DMS153 (cell line): Measurements from ENCODE around the gene BOLL.
"Not testable (repeated sequence)": the region's sequence is repeated elsewhere in the genome, so short reads cannot be mapped to it uniquely, and the experiment has no call there.

Experiments used
- DNase-seq: peaks from one replicate; lab custom pipeline; 2025; lab: John Stamatoyannopoulos, UW

Gene BOLL

DNA sequence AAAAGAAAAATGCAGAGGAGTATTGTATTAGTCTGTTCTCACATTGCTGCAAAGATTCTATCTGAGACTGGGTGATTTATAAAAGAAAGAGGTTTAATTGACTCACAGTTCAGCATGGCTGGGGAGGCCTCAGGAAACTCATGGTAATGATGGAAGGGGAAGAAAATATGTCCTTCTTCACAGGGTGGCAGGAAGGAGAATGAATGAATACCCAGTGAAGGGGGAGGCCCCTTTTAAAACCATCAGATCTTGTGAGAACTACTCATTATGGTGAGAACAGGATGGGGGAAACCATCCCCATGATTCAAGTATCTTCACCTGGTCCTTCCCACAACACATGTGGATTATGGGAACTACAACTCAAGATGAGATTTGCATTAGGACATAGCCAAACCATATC lies 10.2 kb upstream of the BOLL start:
- DNase-seq = no peak

- DNase-seq = no peak
These were observed 8.3 kb upstream of the BOLL start for GRCh38 chr2:197793456-197793855.

GRCh38 chr2:197786010-197786877 lies 1.1 kb upstream of the BOLL start:
- no peak for DNase-seq

DNA sequence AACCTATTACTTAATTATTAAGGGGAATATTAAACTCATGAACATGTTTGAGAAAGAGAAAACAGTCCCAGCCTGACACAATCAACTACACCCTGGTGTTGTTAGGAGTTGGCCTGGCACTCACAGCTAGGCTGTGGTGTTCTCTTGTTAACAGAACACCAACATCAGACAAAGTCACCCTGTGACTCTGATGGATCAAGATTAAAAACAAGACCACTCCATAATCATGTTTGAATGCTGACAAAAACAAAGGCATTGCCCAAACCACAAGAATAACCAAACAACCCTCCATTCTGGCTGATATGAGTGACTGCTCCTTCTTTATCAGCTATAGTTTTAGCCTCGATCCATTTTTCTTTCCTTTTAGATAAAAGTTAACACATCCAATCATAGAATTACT lies 3.0 kb downstream of the BOLL start:
- DNase-seq = no peak

DNA sequence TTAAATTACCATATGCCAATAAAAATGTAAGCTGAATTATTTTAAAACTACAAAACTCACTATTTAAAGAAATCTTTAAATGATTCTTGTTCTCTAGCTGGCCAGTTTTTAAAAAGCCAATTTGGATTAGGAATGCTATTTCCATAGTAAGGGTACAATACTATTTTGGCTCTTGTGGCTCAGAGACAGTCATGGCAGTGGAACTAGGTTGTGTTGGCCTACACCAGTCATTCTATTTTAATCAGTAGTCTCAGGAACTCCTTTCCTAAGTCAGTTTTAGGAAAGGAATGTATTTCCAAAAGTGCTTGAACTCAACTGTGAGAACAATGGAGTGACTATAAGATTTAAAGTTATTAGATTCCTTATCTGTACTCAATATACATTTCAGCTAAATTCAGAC lies 5.9 kb downstream of the BOLL start:
- DNase-seq = no peak

- no peak for DNase-seq
These were observed 7.2 kb downstream of the BOLL start for GRCh38 chr2:197777823-197778407.

DNA sequence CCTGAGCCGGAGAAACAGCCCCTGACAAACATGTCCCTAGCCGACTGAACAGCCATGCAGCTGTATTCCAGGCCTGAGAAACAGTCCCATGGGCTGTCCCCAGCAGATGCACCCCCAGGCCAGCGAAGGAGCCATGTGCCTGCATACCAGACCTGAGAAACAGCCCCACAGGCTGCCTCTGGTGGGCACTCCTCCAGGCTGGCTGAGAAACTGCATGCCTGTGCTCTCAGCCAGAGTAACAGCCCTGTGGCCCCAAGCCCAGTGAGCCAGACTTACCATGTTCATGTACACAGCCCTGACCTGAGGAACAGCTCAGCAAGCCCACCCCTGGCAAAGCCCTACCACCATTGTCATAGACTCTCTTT lies 24.8 kb downstream of the BOLL start:
- DNase-seq = no peak

- DNase-seq = no peak
These were observed 25.4 kb downstream of the BOLL start for GRCh38 chr2:197759625-197760292.

DNA sequence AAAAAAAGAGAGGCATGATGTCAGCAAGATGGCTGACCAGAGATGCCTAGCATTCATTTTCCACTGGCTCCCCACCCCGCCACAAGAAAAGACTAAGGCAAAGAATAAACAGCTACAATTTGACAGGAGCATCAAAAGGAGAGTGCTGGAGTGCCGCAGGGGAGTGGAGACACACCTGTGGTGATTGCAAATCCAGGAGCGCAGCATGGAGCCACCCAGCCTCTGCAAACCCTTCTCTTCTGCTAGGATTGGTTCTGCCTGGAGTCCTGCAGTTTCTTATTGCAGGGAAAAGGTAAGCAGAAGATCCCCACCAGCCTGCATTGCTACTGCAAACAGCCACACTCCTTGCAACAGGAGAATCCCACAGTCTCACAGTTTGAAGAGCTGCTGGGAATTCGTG lies 26.1 kb downstream of the BOLL start:
- DNase-seq = no peak

DNA sequence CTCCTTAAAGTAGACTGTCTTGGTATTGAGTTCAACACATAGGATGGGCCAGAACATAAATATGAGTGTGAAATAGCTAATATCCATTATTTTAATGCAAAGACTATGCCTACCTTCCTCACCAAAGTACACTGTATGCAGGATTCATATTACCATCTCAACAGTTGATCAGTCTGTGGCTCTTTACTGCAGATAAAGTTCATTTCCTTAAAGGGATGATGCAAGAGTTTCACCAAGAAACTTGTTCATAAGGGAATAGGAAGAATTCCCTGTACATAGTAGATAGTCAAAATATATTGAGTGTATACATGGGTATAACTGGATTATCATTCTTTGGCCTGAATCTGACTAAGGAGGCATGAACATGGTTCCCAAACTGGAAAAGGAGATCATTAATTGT lies 44.9 kb downstream of the BOLL start:
- DNase-seq = no peak

- DNase-seq = not testable (repeated sequence)
These were observed 56.3 kb downstream of the BOLL start for GRCh38 chr2:197728555-197729544.

- DNase-seq = no peak
These were observed 58.1 kb downstream of the BOLL start for GRCh38 chr2:197727011-197727410.

DNA sequence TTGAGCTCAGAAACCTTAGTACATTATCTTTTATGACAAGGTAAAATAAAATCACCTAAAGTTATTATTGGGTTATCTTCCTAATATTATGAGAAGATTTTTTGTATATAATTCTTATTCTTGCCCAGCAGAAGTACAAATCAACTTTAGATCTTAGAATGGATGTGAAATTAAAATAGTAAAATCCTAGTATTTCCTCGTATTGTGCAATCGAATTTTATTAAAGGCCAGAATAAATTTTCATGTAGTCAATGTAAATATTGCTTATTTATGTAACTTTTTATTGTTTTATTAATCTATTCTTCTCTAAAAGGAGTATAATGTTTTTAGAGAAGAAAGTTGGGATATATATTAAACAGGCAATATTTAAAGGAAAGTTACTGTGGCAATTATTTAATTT lies 67.3 kb downstream of the BOLL start:
- no peak for DNase-seq

GRCh38 chr2:197713271-197713670 lies 71.8 kb downstream of the BOLL start:
- DNase-seq = no peak

GRCh38 chr2:197711578-197711977 lies 73.5 kb downstream of the BOLL start:
- DNase-seq = no peak

GRCh38 chr2:197710424-197711042 lies 74.6 kb downstream of the BOLL start:
- DNase-seq = no peak

GRCh38 chr2:197709140-197709539 lies 76.0 kb downstream of the BOLL start:
- DNase-seq = not testable (repeated sequence)

GRCh38 chr2:197708331-197708730 lies 76.8 kb downstream of the BOLL start:
- DNase-seq = no peak

DNA sequence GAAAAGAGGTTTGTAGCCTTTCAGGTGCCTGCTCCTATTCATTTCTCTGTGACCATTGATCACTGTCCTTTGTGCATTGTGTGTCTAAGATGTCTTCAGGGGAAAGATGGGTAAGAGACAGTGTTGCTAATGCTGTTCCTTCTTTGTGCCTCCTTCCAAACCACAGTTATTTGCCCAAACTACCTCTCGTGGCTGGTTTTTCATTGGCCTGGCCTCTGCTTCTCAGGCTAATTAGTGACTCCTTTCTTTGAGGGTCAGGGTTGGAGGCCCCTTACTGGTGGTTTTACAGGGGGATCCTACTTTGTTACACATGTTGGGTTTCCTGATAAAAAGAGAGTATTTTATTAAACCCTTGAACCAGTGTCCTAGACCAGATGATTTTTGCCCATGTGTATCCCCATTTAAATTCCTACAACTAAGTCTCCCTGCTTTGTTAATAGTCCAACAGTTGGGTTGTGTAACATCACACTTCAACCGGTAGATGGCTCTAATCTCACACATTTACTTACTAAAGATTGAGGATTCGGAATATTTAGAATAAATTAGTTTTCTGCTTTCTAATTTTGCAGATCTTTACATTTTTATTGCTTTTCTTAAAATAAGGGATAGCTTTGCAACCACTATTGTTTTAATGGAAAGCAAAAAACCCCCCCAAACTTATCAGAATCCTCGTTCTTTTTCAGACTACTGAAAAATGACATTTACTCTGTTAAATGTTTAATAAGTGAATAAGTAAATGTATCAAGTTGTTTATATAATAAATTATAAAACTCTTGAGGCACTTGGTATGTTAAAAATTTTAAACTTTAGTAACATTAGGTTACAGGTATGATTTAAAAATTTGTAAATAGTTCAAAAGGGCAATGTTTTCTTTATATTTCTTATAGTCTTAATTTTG lies 77.6 kb downstream of the BOLL start:
- no peak for DNase-seq

GRCh38 chr2:197706839-197707207 lies 78.3 kb downstream of the BOLL start:
- DNase-seq = no peak
